HG02623 (cell line): ENCODE results near the gene FAF1.
A peak's percentile ranks its signal among the peaks of the same experiment; 100 is the strongest.
"Not testable (repeated sequence)": the region's sequence is repeated elsewhere in the genome, so short reads cannot be mapped to it uniquely, and the experiment has no call there.

Source experiments
- ATAC-seq: cut with Tn5 transposase; IDR thresholded peaks from one replicate; pipeline ENCODE4 v1.9.1; 2021; ENCODE audit warnings: moderate library complexity; ENCODE audit not compliant: unreplicated experiment

The FAF1 gene

GRCh38 chr1:50917138-50918137 lies 42.6 kb downstream of the FAF1 start:
- no peak for ATAC-seq

- ATAC-seq = no peak
Observed at GRCh38 chr1:50915621-50916020, 44.4 kb downstream of the FAF1 start.

- ATAC-seq = no peak
Observed at GRCh38 chr1:50913954-50914353, 46.1 kb downstream of the FAF1 start.

GRCh38 chr1:50910356-50910755 lies 49.7 kb downstream of the FAF1 start:
- ATAC-seq = not testable (repeated sequence)

- not testable (repeated sequence) for ATAC-seq
Observed at GRCh38 chr1:50907610-50908009, 52.5 kb downstream of the FAF1 start.

GRCh38 chr1:50906050-50906449 lies 54.0 kb downstream of the FAF1 start:
- not testable (repeated sequence) for ATAC-seq

- no peak for ATAC-seq
Observed at GRCh38 chr1:50902419-50902818, 57.6 kb downstream of the FAF1 start.

- ATAC-seq = no peak
Observed at GRCh38 chr1:50901872-50902271, 58.2 kb downstream of the FAF1 start.

- no peak for ATAC-seq
Observed at GRCh38 chr1:50898773-50899172, 61.3 kb downstream of the FAF1 start.

- ATAC-seq = no peak
Observed at GRCh38 chr1:50894340-50894739, 65.7 kb downstream of the FAF1 start.

- no peak for ATAC-seq
Observed at GRCh38 chr1:50893466-50893865, 66.6 kb downstream of the FAF1 start.

GRCh38 chr1:50887555-50887954 lies 72.5 kb downstream of the FAF1 start:
- not testable (repeated sequence) for ATAC-seq

GRCh38 chr1:50880373-50880772 lies 79.7 kb downstream of the FAF1 start:
- ATAC-seq = no peak

- ATAC-seq = no peak
Observed at GRCh38 chr1:50879137-50879536, 80.9 kb downstream of the FAF1 start.

- ATAC-seq = no peak
Observed at GRCh38 chr1:50878434-50878833, 81.6 kb downstream of the FAF1 start.

- no peak for ATAC-seq
Observed at GRCh38 chr1:50877641-50878040, 82.4 kb downstream of the FAF1 start.

GRCh38 chr1:50873458-50874187 lies 86.4 kb downstream of the FAF1 start:
- ATAC-seq = peak; percentile 94

- ATAC-seq = not testable (repeated sequence)
Observed at GRCh38 chr1:50864845-50865244, 95.2 kb downstream of the FAF1 start.

- ATAC-seq = no peak
Observed at GRCh38 chr1:50861772-50862171, 98.3 kb downstream of the FAF1 start.

- ATAC-seq = no peak
Observed at GRCh38 chr1:50860702-50861101, 99.4 kb downstream of the FAF1 start.

- no peak for ATAC-seq
Observed at GRCh38 chr1:50860256-50860655, 99.8 kb downstream of the FAF1 start.

- ATAC-seq = no peak
Observed at GRCh38 chr1:50859657-50860056, 100.4 kb downstream of the FAF1 start.
